Epithelial cell of prostate (primary cell): ENCODE measurements around the gene GLMN.
"Not testable (repeated sequence)": the region's sequence is repeated elsewhere in the genome, so short reads cannot be mapped to it uniquely, and the experiment has no call there.

ENCODE experiments used
- DNase-seq: peaks from one replicate; pipeline ENCODE4 v3.0.0-alpha.2; 2011; ENCODE audit warnings: low read depth, low spot score
- H3K27ac ChIP-seq: fragments of 450-650 bp; 2 replicates; pipeline ENCODE4 v1.5.1; 2017; ENCODE audit warnings: mild to moderate bottlenecking

GLMN gene

DNA sequence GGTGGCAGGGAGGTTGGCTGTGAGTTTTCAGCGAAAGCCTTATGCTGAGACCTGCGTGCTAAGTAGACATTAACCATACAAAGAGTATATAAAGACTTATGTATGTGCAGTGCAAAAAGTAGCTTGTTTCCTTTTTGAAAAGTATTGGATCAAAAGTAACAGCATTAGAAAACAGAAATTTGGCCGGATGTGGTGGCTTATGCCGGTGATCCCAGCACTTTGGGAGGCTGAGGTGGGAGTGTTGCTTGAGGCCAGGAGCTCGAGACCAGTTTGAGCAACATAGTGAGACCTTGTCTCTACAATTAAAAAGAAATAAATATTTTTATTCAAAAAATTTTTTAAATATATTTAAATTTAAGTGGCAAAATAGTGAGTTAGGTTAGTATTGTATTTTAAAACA is 2.2 kb upstream of the GLMN start:
- DNase-seq = no peak
- no peak overlapping the region for H3K27ac ChIP-seq

DNA sequence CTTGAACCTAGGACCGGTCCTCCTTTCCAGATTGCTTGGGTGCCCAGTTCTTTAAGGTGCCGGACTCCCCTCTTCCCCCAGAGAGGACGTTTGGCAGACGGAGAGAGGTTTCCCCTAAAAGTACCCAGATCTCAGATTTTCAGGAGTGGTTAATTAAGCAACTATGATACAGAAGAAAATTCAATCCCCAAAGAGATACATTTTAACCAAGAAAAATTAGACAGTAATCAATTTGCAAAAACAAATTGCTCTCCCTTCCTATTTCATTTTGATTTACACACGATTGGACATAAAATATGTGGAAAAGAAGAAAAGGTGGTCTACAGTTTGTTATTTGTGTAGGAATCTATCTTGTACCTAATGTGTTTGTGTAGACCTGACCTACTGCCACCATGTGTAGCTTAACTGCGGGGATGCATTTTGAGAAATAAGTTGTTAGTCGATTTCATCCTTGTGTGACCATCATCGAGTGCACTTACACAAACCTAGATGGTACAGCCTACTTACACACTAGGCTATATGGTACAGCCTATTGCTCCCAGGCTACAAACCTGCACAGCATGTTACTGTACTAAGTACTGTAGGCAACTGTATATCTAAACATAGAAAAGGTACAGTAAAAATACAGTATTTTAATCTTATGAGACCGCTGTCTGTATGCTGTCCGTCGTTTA is 827 bp upstream of the GLMN start:
- H3K27ac ChIP-seq = peak overlapping the region; percentile 69
- no peak for DNase-seq

DNA sequence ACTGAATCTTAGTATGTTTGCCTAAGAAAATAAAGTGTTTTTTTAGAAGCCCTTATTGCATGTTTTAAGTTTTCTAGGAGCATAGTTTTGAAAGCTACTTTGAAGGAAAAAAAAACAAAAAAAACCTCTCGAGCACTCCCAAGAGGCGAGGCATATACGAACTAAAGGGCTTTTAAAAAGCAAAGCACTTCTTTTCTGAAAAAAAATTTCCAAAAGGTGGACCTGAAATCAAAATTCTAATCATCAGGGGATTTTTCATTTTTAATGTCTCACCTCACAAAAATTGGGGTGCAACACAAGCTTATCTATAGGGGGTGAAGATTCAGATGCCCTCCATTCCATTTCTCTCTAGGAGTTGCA is 594 bp downstream of the GLMN start:
- no peak for DNase-seq
- H3K27ac ChIP-seq = peak overlapping the region; percentile 69

DNA sequence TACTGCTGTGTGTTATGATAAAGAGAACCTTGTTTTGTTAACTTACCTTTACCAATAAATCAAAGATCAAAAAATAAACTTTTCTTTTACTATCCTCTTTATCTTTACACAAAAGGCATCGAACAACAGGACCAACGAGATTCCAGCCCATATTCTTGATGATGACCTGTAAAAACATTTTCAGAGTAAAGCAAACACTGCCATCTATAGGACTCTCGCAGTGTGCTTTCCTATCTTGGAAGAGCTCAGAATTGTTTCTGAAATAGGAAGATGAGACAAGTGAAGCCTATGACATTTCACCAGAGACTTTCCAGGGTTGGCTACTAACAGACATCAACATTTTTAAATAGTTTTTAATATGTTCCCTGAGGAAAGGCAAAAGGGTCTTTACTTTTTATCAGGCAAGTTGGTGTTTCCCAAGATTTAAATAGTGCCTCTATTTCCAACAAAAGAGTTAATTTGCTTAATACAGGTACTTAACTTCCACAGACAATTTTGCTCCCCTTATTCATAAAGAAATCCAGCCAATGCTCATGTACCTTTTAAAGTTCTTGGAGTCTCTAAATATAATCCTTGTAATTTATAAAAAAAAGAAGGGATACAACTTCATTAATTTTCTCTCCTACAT is 7.3 kb downstream of the GLMN start:
- peak; percentile 5 for DNase-seq
- no peak overlapping the region for H3K27ac ChIP-seq

DNA sequence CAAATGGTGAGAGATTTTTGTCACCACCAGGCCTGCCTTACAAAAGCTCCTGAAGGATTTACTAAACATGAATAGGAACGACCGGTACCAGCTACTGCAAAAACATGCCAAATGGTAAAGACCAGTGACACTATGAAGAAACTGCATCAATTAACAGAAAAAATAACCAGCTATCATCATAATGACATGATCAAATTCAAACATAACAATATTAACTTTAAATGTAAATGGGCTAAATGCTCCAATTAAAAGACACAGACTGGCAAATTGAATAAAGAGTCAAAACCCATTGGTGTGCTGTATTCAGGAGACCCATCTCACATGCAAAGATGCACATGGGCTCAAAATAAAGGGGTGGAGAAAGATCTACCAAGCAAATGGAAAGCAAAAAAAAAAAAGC is 17.4 kb downstream of the GLMN start:
- H3K27ac ChIP-seq = not testable (repeated sequence)

DNA sequence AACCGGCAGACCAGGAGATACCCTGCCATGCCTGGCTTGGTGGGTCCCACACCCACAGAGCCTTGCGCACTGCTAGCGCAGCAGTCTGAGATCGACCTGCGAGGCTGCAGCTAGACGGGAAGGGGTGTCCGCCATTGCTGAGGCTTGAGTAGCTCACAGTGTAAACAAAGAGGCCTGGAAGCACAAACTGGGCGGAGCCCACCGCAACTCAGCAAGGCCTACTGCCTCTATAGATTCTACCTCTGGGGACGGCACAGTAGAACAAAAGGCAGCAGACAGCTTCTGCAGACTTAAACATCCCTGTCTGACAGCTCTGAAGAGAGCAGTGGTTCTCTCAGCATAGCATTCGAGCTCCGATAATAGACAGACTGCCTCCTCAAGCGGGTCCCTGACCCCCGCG is 19.0 kb downstream of the GLMN start:
- not testable (repeated sequence) for H3K27ac ChIP-seq, DNase-seq

More for the DNA sequence above, 17.4 kb downstream of the GLMN start:
- DNase-seq = not testable (repeated sequence)

DNA sequence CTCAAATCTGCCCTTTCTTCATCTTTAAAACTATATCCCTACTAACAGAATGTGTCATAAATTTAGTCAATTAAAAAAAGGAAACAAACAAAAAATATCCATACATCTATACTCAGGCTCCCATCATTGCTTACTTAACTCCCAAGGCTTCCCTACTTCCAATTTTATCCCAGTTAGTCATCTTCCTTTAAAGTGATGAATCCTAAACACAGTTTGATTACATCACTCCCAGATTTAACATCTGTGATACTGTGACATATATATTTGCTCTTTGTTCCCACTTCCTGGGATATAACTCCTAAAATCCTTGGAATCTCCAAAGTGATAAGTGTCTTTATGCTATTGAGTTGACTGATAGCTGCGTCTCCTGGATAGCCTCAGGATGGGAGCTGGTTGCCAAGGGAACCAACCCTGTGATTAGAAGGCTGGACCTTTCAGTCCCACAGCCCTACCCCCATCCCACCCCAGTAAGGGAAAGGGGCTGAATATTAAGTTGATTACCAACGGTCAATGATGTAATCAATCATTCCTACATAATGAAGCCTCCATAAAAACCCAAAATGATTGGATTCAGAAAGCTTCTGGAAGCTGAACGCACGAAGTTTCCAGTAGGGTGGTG is 21.6 kb downstream of the GLMN start:
- no peak overlapping the region for H3K27ac ChIP-seq
- DNase-seq = no peak

DNA sequence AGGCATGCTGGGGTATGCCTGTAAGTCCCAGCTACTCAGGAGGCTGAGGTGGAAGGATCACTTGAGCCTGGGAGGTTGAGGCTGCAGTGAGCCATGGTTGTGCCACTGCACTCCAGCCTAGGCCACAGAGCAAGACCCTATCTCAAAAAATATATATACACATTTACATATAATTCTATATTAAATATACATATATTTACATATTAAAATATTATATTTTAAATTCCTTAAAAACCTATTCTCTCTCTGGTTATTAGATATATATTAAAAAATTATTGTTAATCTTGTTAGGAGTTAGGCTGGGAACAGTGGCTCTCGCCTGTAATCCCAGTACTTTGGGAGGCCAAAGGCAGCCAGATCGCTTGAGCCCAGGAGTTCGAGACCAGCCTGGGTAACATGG is 22.7 kb downstream of the GLMN start:
- DNase-seq = no peak
- no peak overlapping the region for H3K27ac ChIP-seq

DNA sequence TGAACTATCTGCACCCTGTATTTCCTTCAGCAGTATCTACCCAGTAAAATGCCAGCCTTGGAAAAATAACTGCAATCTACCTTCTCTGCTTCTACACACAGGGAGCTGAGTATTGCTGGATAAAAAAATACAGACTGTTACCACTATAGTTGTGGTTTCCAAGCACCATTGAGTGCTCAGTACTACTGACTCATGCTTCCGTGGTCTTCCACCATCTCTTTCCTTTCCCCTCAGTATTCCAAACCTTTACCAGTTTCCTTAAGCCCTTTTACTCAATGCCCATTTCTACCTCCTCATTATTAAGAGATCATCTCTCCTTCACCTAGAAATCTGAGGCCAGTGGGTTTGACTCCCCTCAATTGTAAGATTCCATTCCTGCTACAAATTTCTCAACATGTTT is 23.8 kb downstream of the GLMN start:
- no peak overlapping the region for H3K27ac ChIP-seq
- DNase-seq = no peak

DNA sequence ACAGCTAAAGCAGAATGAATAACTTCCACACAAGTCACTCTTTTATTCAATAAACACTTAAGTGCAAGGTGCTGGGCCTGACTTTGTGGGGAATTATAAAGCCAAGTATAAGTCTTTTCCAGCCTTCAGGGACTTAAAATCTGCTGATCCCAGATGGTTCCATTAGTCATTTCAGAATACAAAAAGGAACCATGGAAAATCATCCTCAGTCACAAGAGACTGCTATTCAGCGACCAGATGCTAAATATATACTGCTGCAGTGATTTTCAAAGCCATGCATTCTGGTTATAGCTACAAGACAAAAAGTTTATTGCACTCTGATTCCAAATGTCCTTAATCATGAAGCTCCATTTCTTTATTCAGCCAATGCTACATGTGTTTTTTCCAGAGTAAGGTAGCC is 25.7 kb downstream of the GLMN start:
- no peak for DNase-seq
- no peak overlapping the region for H3K27ac ChIP-seq

DNA sequence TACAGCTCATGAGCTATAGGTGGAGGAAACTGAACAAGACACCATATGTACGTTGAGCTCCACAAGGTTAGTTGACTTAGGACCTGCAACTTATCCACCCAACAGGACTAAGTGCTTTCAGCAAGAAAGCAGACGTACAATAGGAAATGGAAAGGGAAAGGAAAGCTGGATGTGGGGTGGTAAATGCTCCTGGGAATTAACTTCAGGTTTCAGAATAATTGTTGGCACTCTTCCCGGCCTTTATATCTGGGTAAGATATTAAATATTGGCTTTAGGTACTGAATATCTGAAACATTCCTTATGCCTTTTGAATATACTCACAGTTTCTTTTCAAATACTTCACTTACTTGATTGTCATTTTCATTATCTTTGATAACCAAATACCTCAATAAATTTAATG is 36.3 kb downstream of the GLMN start:
- DNase-seq = no peak
- H3K27ac ChIP-seq = no peak overlapping the region

DNA sequence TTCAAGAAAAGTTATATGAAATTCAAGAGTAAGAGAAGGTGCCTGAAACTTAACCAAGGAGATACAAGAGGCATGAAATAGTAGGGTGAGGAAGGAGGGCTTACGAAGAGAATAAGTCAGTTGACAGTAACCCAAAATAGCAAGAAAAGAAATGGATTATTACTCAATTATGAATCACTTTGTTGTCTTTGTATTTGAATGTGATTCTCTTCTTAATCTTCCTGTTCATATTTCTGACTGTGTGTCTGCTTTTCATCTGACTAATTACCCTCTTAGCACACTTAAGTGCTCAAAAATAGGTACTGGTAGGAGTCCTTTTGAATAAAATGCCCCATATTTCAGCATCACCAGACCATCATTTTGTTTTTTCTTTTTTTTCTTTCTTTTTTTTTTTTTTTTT is 39.4 kb downstream of the GLMN start:
- H3K27ac ChIP-seq = no peak overlapping the region
- no peak for DNase-seq

DNA sequence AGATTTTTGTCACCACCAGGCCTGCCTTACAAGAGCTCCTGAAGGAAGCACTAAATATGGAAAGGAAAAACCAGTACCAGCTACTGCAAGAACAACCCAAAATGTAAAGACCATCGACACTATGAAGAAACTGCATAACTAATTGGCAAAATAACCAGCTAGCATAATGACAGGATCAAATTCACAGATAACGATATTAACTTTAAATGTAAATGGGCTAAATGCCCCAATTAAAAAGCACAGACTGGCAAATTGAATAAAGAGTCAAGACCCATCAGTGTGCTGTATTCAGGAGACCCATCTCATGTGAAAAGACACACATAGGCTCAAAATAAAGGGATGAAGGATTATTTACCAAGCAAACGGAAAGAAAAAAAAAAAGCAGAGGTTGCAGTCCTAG is 44.1 kb downstream of the GLMN start:
- not testable (repeated sequence) for DNase-seq, H3K27ac ChIP-seq

DNA sequence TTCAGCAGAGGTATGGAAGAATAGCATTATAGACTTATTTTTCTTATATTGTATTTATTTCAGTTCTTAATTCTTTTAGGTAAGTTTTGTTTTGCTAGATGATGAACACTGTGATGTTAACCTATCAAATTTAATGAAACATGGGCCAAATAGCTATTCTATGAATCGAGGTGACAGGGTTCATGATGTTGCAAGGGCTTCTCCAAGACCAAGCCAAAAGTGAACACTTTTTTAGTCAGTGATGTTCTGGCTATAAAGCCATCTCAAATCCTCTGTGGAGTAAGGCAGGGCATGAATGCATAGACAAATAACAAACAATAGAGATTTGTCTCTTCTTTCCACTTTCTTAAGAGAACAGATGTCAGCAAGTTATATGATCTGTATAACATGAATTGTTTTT is 54.4 kb downstream of the GLMN start:
- H3K27ac ChIP-seq = no peak overlapping the region
- no peak for DNase-seq

DNA sequence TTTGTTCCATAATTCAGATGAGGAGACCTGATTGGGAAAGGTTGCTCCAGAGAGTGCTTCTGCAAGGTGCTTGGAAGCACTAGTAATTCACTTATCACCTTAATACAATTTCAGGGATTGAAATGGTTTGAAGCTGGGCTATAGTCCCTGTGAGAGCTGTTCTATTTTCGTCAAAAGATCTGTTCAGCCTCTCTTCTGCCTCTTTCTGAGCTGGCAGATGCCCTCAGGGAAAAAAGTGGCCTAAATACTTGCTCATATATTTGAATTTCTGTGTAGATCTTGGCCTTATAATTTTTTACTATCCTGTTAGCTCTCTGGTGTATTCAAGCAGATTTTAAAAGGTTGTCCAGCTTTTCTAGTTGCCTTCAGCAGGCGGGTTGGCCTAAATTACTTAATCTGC is 58.8 kb downstream of the GLMN start:
- H3K27ac ChIP-seq = no peak overlapping the region
- DNase-seq = no peak

DNA sequence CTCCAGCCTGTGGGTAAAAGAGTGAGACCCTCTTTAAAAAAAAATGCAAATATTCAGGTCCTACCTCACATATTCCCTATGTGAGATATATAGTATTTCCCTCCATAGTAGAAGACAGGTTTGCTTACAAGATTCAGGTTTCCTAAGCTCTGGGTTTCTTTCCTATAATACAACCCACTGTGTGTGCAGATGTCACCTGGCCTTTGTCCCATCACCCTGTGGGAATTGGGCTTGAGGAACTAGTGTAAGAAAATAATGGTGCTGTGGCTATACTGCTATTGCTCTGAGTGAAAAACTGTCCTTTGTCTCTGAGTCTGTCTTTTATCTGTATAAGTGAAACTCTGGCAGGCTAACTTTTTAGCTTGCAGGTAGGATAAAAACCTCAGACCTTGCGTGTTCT is 68.1 kb downstream of the GLMN start:
- DNase-seq = no peak
- H3K27ac ChIP-seq = no peak overlapping the region

DNA sequence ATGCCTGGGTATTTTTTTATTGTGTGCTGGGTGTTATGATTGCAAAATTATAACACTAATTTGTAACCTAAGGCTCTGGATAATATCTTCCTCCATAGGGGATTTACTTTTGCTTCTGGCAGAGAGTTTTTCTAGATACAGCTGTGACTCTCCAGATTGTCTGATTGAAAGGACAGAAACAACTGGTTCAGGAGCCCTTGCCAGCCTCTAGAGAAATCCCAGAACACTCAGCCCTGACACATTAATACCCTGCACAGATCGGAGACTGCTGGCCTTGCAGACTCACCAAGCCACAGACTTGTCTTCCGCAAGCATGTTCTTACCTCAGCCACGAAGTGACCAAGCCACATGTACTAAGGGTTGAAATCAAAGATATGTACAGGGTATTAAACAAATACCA is 70.4 kb downstream of the GLMN start:
- H3K27ac ChIP-seq = no peak overlapping the region
- DNase-seq = no peak

DNA sequence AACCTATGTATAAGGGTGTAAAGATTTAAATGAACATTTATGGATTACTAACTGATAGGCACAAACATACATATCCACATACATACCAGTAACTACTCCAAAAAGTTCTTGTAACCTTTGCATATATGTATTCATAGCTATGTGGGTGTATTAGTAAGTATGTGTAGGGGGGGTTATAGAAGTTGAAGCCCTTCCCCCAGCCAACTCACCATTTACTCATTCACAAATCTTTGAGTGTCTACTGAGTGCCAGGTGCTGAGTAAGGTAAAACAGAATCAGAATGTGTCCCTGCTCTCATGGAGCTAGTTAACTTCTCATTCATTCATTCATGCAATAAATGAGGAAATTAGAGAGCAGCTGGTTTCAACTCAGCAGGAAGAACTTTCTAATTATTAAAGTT is 79.8 kb downstream of the GLMN start:
- no peak overlapping the region for H3K27ac ChIP-seq
- no peak for DNase-seq

DNA sequence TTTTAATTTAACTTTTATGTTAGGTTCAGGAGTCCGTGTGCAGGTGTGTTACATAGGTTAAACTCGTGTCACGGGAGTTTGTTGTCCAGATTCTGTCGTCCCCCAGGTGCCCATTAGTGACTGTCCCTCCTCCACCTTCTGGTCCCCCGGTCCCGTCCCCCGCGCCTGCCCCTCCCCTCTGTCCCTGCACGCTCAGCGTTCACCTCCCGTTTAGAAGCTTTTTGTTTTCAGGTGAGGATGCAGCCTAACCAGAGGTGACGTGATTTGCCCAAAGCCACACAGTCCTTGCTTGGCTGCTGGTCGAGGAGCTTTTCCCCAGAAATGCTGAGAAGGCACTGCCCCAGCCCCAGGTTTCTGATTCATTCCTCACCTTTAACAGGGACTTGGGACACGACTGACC is 80.2 kb downstream of the GLMN start:
- no peak overlapping the region for H3K27ac ChIP-seq
- no peak for DNase-seq

DNA sequence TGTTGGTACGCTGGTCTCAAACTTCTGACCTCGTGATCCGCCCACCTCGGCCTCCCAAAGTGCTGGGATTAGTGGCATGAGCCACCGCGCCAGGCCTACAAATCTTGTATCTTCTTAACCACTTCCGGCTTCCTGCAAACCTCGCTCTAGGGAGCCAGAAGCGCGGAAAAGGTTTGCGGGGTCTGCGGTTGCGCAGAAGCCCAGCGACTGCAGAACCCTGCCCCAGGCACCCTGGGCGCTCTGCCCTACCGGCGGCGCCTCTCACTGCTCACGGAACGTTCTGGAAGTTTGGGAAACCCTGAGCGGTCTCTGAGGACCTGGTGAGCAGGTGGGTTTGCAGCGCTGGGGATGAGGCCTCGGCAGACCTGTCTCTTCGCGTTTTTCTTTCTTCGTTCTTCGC is 81.1 kb downstream of the GLMN start, which contains the start of gene C1orf146:
TSS of gene C1orf146 (plus strand) at position 195 of the 400 bp plus-strand sequence. CDS start 13,506 bp downstream, outside the sequence.
- H3K27ac ChIP-seq = no peak within 1 kb of the TSS
- no peak for DNase-seq

DNA sequence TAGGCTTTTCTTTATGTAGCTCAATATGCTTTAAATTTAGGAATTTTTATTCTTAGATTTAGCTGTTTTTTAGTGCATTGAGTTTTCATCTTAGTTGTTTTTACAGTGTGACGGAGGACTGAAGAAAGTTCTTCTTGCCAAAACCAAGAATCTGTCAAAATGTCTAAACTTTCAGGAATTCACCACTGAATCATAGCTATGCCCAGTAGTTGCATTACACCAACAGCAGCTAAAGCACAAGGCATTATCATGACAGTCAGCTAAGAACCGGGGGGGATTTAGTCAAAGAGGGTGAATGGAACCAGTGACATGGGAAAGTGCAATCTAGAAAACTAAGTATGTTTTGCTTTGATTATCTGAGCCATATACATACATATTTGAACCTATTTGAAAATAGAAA is 87.6 kb downstream of the GLMN start:
- no peak overlapping the region for H3K27ac ChIP-seq
- DNase-seq = no peak

DNA sequence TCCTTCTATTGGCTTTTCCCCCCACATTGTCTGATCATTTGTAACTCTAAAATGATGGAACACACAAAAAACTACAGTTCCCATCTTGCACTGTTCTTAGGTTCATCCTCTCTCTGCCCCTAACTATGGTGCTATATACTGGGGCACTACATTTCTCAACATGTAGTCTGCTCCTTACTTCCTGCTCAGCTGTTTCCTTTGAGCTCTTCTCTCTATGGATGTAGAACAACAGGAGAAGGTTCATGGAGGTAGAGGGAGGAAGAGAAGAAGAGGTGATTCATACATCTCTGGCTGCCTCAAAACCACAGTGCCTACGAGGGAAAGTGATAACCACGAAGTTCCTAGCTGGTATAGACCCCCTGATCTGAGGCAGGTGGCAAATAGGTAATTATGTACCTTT is 88.1 kb downstream of the GLMN start:
- DNase-seq = no peak

More for the DNA sequence above, 88.1 kb downstream of the GLMN start:
- H3K27ac ChIP-seq = no peak overlapping the region
